IMR-90 (cell line): ENCODE data around the gene KRTAP10-1. TPM values are rescaled to one million over a fixed set of nuclear protein-coding genes. Genes with fewer than 3 reads are reported as not detected.

ENCODE experiments used
- ATAC-seq: fragments of 200-7000 bp; cut with Tn5 transposase; 2 replicates; pipeline ENCODE4 v1.9.1; 2020; ENCODE audit warnings: low read depth, mild to moderate bottlenecking, moderate library complexity
- BruUV-seq: library from RNA; stranded (reverse); fragments of 400-500 nt; replicated peaks from 2 replicates; lab custom pipeline; 2021; lab: Mats Ljungman, UMichigan
- CTCF ChIA-PET: fragments of 300-600 bp; formaldehyde crosslinking; extraction: SDS; loops from one replicate; lab custom pipeline; 2021; ENCODE audit warnings: antibody characterized with exemption; lab: Yijun Ruan, JAX
- POLR2A ChIA-PET: fragments of 300-600 bp; sonication (Branson Sonifier 250); formaldehyde crosslinking; loops from one replicate; lab custom pipeline; 2022; ENCODE audit warnings: antibody characterized with exemption; ENCODE audit not compliant: unreplicated experiment; lab: Charles Lee
- DNase-seq: peaks from one replicate; pipeline ENCODE4 v3.0.0; 2013
- H2AFZ ChIP-seq: replicated peaks from 2 replicates; pipeline ENCODE3; 2013; ENCODE audit warnings: low read length, mild to moderate bottlenecking; ENCODE audit not compliant: poor library complexity
- H2AK5ac ChIP-seq: 2 replicates; pipeline ENCODE4 v1.6.1; 2013; ENCODE audit warnings: low read depth, low read length, inconsistent platforms
- H2AK9ac ChIP-seq: replicated peaks from 2 replicates; pipeline ENCODE3; 2013; ENCODE audit warnings: mild to moderate bottlenecking, low read depth, low read length, moderate library complexity; ENCODE audit not compliant: poor library complexity
- H2BK120ac ChIP-seq: 2 replicates; pipeline ENCODE4 v1.6.1; 2013; ENCODE audit warnings: low read depth, low read length, inconsistent platforms
- H2BK15ac ChIP-seq: 3 replicates; pipeline ENCODE4 v1.6.1; 2013; ENCODE audit warnings: low read depth, low read length, inconsistent platforms
- H2BK20ac ChIP-seq: 2 replicates; pipeline ENCODE4 v1.6.1; 2013; ENCODE audit warnings: low read depth, mild to moderate bottlenecking, inconsistent platforms, low read length, moderate library complexity
- H2BK5ac ChIP-seq: 2 replicates; pipeline ENCODE4 v1.6.1; 2013; ENCODE audit warnings: mild to moderate bottlenecking, low read depth, low read length, inconsistent platforms; ENCODE audit not compliant: poor library complexity, severe bottlenecking
- H3K14ac ChIP-seq: replicated peaks from 2 replicates; pipeline ENCODE4 v1.6.1; 2013; ENCODE audit warnings: low read depth, low read length, inconsistent platforms
- H3K18ac ChIP-seq: 2 replicates; pipeline ENCODE4 v1.6.1; 2013; ENCODE audit warnings: low read depth, low read length, control low read depth
- H3K23ac ChIP-seq: 2 replicates; pipeline ENCODE4 v1.6.1; 2013; ENCODE audit warnings: low read depth, low read length, inconsistent platforms
- H3K27ac ChIP-seq: 2 replicates; pipeline ENCODE4 v1.5.1; 2013; ENCODE audit warnings: mild to moderate bottlenecking, control low read depth, low read length; ENCODE audit not compliant: insufficient read depth
- H3K27me3 ChIP-seq: 2 replicates; pipeline ENCODE4 v1.6.1; 2013; ENCODE audit warnings: low read length; ENCODE audit not compliant: control insufficient read depth, insufficient read depth
- H3K36me3 ChIP-seq: 2 replicates; pipeline ENCODE4 v1.6.1; 2013; ENCODE audit warnings: low read length, mixed read lengths; ENCODE audit not compliant: control insufficient read depth, insufficient read depth
- H3K4ac ChIP-seq: 2 replicates; pipeline ENCODE4 v1.6.1; 2013; ENCODE audit warnings: low read depth, low read length, inconsistent platforms
- H3K4me1 ChIP-seq: 2 replicates; pipeline ENCODE4 v1.6.1; 2013; ENCODE audit warnings: low read length, mixed read lengths; ENCODE audit not compliant: control insufficient read depth, insufficient read depth
- H3K4me2 ChIP-seq: 2 replicates; pipeline ENCODE4 v1.6.1; 2013; ENCODE audit warnings: low read depth, mild to moderate bottlenecking, control low read depth, low read length, moderate library complexity
- H3K4me3 ChIP-seq: 2 replicates; pipeline ENCODE4 v1.5.1; 2013; ENCODE audit warnings: low read depth, mild to moderate bottlenecking, control low read depth, low read length, moderate library complexity; ENCODE audit not compliant: insufficient read depth
- H3K56ac ChIP-seq: 2 replicates; pipeline ENCODE4 v1.6.1; 2013; ENCODE audit warnings: low read length, inconsistent platforms; ENCODE audit not compliant: insufficient read depth; ENCODE audit errors: extremely low read depth
- H3K79me1 ChIP-seq, 2 experiments: 2 replicates each; pipeline ENCODE4 v1.6.1; 2013; ENCODE audit warnings: low read length in 2 of 2, inconsistent platforms in 1 of 2, low read depth in 1 of 2
- H3K9ac ChIP-seq: 2 replicates; pipeline ENCODE4 v1.6.1; 2013; ENCODE audit warnings: low read depth, low read length, control low read depth
- H3K9me1 ChIP-seq: 2 replicates; pipeline ENCODE4 v1.6.1; 2013; ENCODE audit warnings: low read length, inconsistent platforms; ENCODE audit not compliant: insufficient read depth
- H3K9me3 ChIP-seq: 2 replicates; pipeline ENCODE4 v1.6.1; 2013; ENCODE audit warnings: low read length; ENCODE audit not compliant: control insufficient read depth, insufficient read depth
- H4K20me1 ChIP-seq: 2 replicates; pipeline ENCODE4 v1.6.1; 2013; ENCODE audit warnings: low read length, inconsistent platforms; ENCODE audit not compliant: insufficient read depth
- H4K5ac ChIP-seq: 2 replicates; pipeline ENCODE4 v1.6.1; 2013; ENCODE audit warnings: mild to moderate bottlenecking, low read depth, low read length, control low read depth
- H4K8ac ChIP-seq, 2 experiments: 2 replicates each; pipeline ENCODE4 v1.6.1; 2013; ENCODE audit warnings: low read depth in 2 of 2, low read length in 2 of 2, control low read depth in 1 of 2, inconsistent platforms in 1 of 2
- H4K91ac ChIP-seq: 2 replicates; pipeline ENCODE4 v1.6.1; 2013; ENCODE audit warnings: low read depth, low read length, inconsistent platforms; ENCODE audit not compliant: insufficient read depth
- BHLHE40 ChIP-seq: fragments of 150-350 bp; IDR thresholded peaks from 2 replicates; pipeline ENCODE4 v1.6.1; 2016; ENCODE audit warnings: mild to moderate bottlenecking, low read depth, low read length
- CEBPB ChIP-seq: IDR thresholded peaks from 2 replicates; pipeline ENCODE4 v1.6.1; 2012; ENCODE audit warnings: low read depth, low read length, improper control_type of control experiment
- CHD1 ChIP-seq: IDR thresholded peaks from 2 replicates; pipeline ENCODE4 v1.6.1; 2012; ENCODE audit warnings: low read depth, low read length, improper control_type of control experiment
- CTCF ChIP-seq: conservative IDR thresholded peaks from 2 replicates; pipeline ENCODE4 v1.5.1; 2012; ENCODE audit warnings: mild to moderate bottlenecking, low read depth, low read length, improper control_type of control experiment
- FOS ChIP-seq: fragments of 150-350 bp; IDR thresholded peaks from 2 replicates; pipeline ENCODE4 v1.6.1; 2016; ENCODE audit warnings: low read depth, low read length
- MAFK ChIP-seq: IDR thresholded peaks from 2 replicates; pipeline ENCODE4 v1.6.1; 2012; ENCODE audit warnings: low read depth, low read length, improper control_type of control experiment
- MAZ ChIP-seq: IDR thresholded peaks from 2 replicates; pipeline ENCODE4 v1.6.1; 2012; ENCODE audit warnings: low read depth, mild to moderate bottlenecking, low read length, improper control_type of control experiment, moderate library complexity, borderline replicate concordance
- MXI1 ChIP-seq: IDR thresholded peaks from 2 replicates; pipeline ENCODE4 v1.6.1; 2012; ENCODE audit warnings: low read depth, mild to moderate bottlenecking, low read length, moderate library complexity, borderline replicate concordance
- NFE2L2 ChIP-seq: fragments of 150-350 bp; IDR thresholded peaks from 2 replicates; pipeline ENCODE4 v1.6.1; 2016; ENCODE audit warnings: low read depth, mild to moderate bottlenecking, low read length
- POLR2A ChIP-seq: IDR thresholded peaks from 2 replicates; pipeline ENCODE4 v1.6.1; 2012; ENCODE audit warnings: mild to moderate bottlenecking, low read depth, low read length
- RAD21 ChIP-seq: IDR thresholded peaks from 2 replicates; pipeline ENCODE4 v1.6.1; 2012; ENCODE audit warnings: low read length, improper control_type of control experiment
- RCOR1 ChIP-seq: IDR thresholded peaks from 2 replicates; pipeline ENCODE4 v1.6.1; 2012; ENCODE audit warnings: mild to moderate bottlenecking, low read length, improper control_type of control experiment; ENCODE audit not compliant: insufficient replicate concordance
- RFX5 ChIP-seq: IDR thresholded peaks from 2 replicates; pipeline ENCODE4 v1.8.0; 2012; ENCODE audit warnings: low read depth, mild to moderate bottlenecking, low read length, moderate library complexity
- SMC3 ChIP-seq: fragments of 150-350 bp; IDR thresholded peaks from 2 replicates; pipeline ENCODE4 v1.6.1; 2016; ENCODE audit warnings: low read depth, mild to moderate bottlenecking, antibody characterized with exemption, low read length, moderate library complexity
- USF2 ChIP-seq: fragments of 150-350 bp; IDR thresholded peaks from 2 replicates; pipeline ENCODE4 v1.6.1; 2017; ENCODE audit warnings: mild to moderate bottlenecking, antibody characterized with exemption, low read length, low read depth
- WGBS, 2 experiments: methylation state at CpG; one replicate each; pipeline versions ENCODE4 v1.1.5 to v1.1.7; 2013; ENCODE audit warnings: missing lambda C conversion rate in 2 of 2; ENCODE audit not compliant: insufficient read length in 1 of 2; ENCODE audit errors: extremely low coverage in 2 of 2; 5-methylcytosine and 5-hydroxymethylcytosine counted together
- dilution Hi-C: fragments of 300-500 bp; cut with HindIII; formaldehyde crosslinking; loops from one replicate; pipeline ENCODE4 v1.14.3; 2018; ENCODE audit warnings: low sequenced_read_pairs; ENCODE audit not compliant: unreplicated experiment
- in situ Hi-C: fragments of 300-500 bp; cut with MboI; formaldehyde crosslinking; loops from 3 replicates; pipeline ENCODE4 v1.14.3; 2019; ENCODE audit warnings: low sequenced_read_pairs, inconsistent platforms, mixed read lengths
- intact Hi-C: fragments of 100-400 bp; cut with micrococcal nuclease; formaldehyde crosslinking; loops from 2 replicates; pipeline ENCODE4 v1.10.0; 2022
- polyA plus RNA-seq, 3 experiments: library from polyadenylated mRNA; depleted of rRNA; stranded (reverse); fragments of >200 nt; gene quantifications; 2 replicates each; pipeline ENCODE4 v1.2.3, GENCODE V29; 2012; ENCODE audit warnings: low replicate concordance in 1 of 3
- total RNA-seq: library from RNA; depleted of rRNA; stranded (reverse); fragments of >200 nt; gene quantifications from 2 replicates; pipeline ENCODE4 v1.2.3, GENCODE V29; 2012

KRTAP10-1 gene
- total and polyA plus RNA-seq, 2 of the 4 experiments (the other 2 are of a cell fraction), result not detected

- intact Hi-C loops, result no loop called here
- Histone ChIP-seq H4K20me1 (no peaks in the 10 kb centered on the region), H3K27me3 (0 out of 2 replicates have a peak, but pooled peaks cover 1% of the 10 kb centered on the region), H2AK9ac (no peak overlapping the region), H2AFZ (no peak overlapping the region), H3K23ac (no peak overlapping the region), H4K91ac (no peak overlapping the region), H4K8ac (no peak overlapping the region), H3K4ac (no peak overlapping the region), H3K4me2 (no peak overlapping the region), H3K14ac (no peak overlapping the region), H3K27ac (no peak overlapping the region), H2BK20ac (no peak overlapping the region), H3K36me3 (no peaks in the 10 kb centered on the region), H3K4me3 (no peak overlapping the region), H2BK5ac (no peak overlapping the region), H2AK5ac (no peak overlapping the region), H3K9me1 (no peaks in the 10 kb centered on the region), H2BK15ac (no peak overlapping the region), H4K5ac (no peak overlapping the region), H3K4me1 (no peaks in the 10 kb centered on the region), H3K79me1 (no peaks in the 10 kb centered on the region), H2BK120ac (no peak overlapping the region), H3K56ac (no peak overlapping the region), H3K18ac (no peak overlapping the region), H3K9me3 (no peaks in the 10 kb centered on the region; the same call in 1 of the 2 replicates), H3K9ac (no peak overlapping the region)
- TF ChIP-seq USF2 (no peak), MAFK (no peak), FOS (no peak), NFE2L2 (no peak), RFX5 (no peak), RAD21 (no peak), CEBPB (no peak), MAZ (no peak), CTCF (no peak), RCOR1 (no peak), POLR2A (no peak), BHLHE40 (no peak), CHD1 (no peak), SMC3 (no peak), MXI1 (no peak)
- WGBS, 2 experiments, result no CpG with 5 or more reads among the region's 11 CpGs
- in situ Hi-C loops, result no loop called here
- ATAC-seq (no peak), DNase-seq (no peak)
- POLR2A ChIA-PET, result no interaction called here
- no TSS peak for BruUV-seq
- dilution Hi-C loops, result no loop called here
- CTCF ChIA-PET, result no interaction called here
Measured at GRCh38 chr21:44540741-44541288, 820 bp upstream of the KRTAP10-1 start.
